Stimulated activated CD8-positive, alpha-beta memory T cell treated with anti-CD3 and anti-CD28 coated beads, Interleukin-4, amount 100 ng/mL, for 48 hours (primary cell): ENCODE measurements around the gene SLC4A5.
A peak's percentile ranks its signal among the peaks of the same experiment; 100 is the strongest.

ENCODE experiments used
- DNase-seq: peaks from one replicate; pipeline ENCODE4 v3.0.0-alpha.2; 2020

Gene SLC4A5

GRCh38 chr2:74307720-74308119 lies 35.5 kb downstream of the SLC4A5 start:
- no peak for DNase-seq

GRCh38 chr2:74304332-74305148 lies 38.7 kb downstream of the SLC4A5 start:
- DNase-seq: no peak

- no peak for DNase-seq
These were observed 40.4 kb downstream of the SLC4A5 start for GRCh38 chr2:74302865-74303264.

GRCh38 chr2:74301262-74301661 lies 42.0 kb downstream of the SLC4A5 start:
- DNase-seq: no peak

- DNase-seq: no peak
These were observed 42.7 kb downstream of the SLC4A5 start for GRCh38 chr2:74300506-74300905.

GRCh38 chr2:74297950-74298349 lies 45.3 kb downstream of the SLC4A5 start:
- DNase-seq: no peak

GRCh38 chr2:74297391-74297790 lies 45.8 kb downstream of the SLC4A5 start:
- no peak for DNase-seq

GRCh38 chr2:74293191-74293991 lies 49.8 kb downstream of the SLC4A5 start:
- DNase-seq: no peak

- no peak for DNase-seq
These were observed 50.5 kb downstream of the SLC4A5 start for GRCh38 chr2:74292751-74293150.

GRCh38 chr2:74291886-74292621 lies 51.2 kb downstream of the SLC4A5 start:
- DNase-seq: no peak

- DNase-seq: no peak
These were observed 52.0 kb downstream of the SLC4A5 start for GRCh38 chr2:74291218-74291544.

GRCh38 chr2:74290466-74291217 lies 52.6 kb downstream of the SLC4A5 start:
- peak; percentile 33 for DNase-seq

- no peak for DNase-seq
These were observed 53.1 kb downstream of the SLC4A5 start for GRCh38 chr2:74290066-74290465.

GRCh38 chr2:74286725-74287124 lies 56.5 kb downstream of the SLC4A5 start:
- DNase-seq: no peak

GRCh38 chr2:74281141-74281975 lies 61.9 kb downstream of the SLC4A5 start:
- no peak for DNase-seq

GRCh38 chr2:74278694-74279093 lies 64.5 kb downstream of the SLC4A5 start:
- no peak for DNase-seq

GRCh38 chr2:74278176-74278575 lies 65.0 kb downstream of the SLC4A5 start:
- DNase-seq: no peak

GRCh38 chr2:74275228-74275627 lies 68.0 kb downstream of the SLC4A5 start:
- no peak for DNase-seq

GRCh38 chr2:74269667-74270066 lies 73.5 kb downstream of the SLC4A5 start:
- DNase-seq: no peak

- DNase-seq: peak; percentile 54
These were observed 76.1 kb downstream of the SLC4A5 start for GRCh38 chr2:74267068-74267467.

- DNase-seq: no peak
These were observed 78.9 kb downstream of the SLC4A5 start for GRCh38 chr2:74264281-74264680.

GRCh38 chr2:74262681-74263080 lies 80.5 kb downstream of the SLC4A5 start:
- DNase-seq: no peak
